ENCODE results near the gene GPC6. TPM values are rescaled to one million over a fixed set of nuclear protein-coding genes. Genes with fewer than 3 reads are reported as not detected.

Gene GPC6
- total and polyA plus RNA-seq, 9 of the 15 experiments (the other 6 are each of a cell fraction or from before 2014, with no cell fraction given) = under 0.01 to 0.20 (median 0.01) TPM; not detected in 4

DNA sequence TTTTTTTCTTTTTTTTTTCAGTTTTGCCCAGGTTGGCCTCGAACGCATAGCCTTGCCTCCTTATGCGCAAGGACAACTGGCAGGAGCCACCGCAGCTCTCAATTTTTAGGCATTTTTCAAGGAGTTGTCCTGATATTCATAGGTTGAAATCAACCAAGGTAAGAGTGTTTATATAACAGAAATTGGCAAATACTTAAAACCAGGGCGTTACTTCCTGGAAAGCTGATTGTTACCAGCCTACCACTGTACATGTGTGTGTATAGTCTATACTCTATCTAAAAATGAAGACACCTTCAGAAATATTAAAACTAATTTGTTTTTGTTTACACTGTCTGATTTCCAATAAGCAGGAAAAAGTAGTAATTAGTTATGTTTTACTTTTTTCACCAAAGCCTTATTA is 39.2 kb downstream of the GPC6 start (continued):
- TF ChIP-seq U2AF1 (optimal IDR thresholded peaks at IDR 0.05; ENCODE audit: low read depth, low read length) (no peak), ZHX1 (conservative IDR thresholded peaks at IDR 0.05; ENCODE audit: low read length) (no peak)

- POLR2A ChIA-PET = interaction anchor here (1.6 to 2.6 kb wide), 3 partner anchors 8 to 13 kb away, joined by 4 to 20 read pairs (median 4); no protein-coding TSS in a partner anchor
- no peaks in the 10 kb centered on the region for H3K79me2 ChIP-seq (ENCODE audit: control insufficient read depth, insufficient read depth, low read length)
Measured at GRCh38 chr13:93266681-93267080, 40.1 kb downstream of the GPC6 start.

More at GRCh38 chr13:93266681-93267080, 40.1 kb downstream of the GPC6 start:
- Histone ChIP-seq H3K9me1 (ENCODE audit: control insufficient read depth, insufficient read depth, low read length) (no peaks in the 10 kb centered on the region), H3K9me3 (replicated peaks; ENCODE audit: control insufficient read depth, insufficient read depth, low read depth, low read length) (no peaks in the 10 kb centered on the region), H2AFZ (ENCODE audit: low read depth, low read length) (no peak overlapping the region), H3K36me3 (ENCODE audit: control insufficient read depth, insufficient read depth, low read length) (no peaks in the 10 kb centered on the region), H4K20me1 (replicated peaks; ENCODE audit: control insufficient read depth, insufficient read depth, low read length) (no peaks in the 10 kb centered on the region), H3K27ac (ENCODE audit: extremely low read depth, low read depth, low read length) (no peak overlapping the region), H3K4me2 (ENCODE audit: insufficient read depth, low read length) (no peak overlapping the region), H3K9ac (ENCODE audit: insufficient read depth in 1 of 2, low read depth in 2 of 2, low read length in 2 of 2) (no peak overlapping the region), H3K27me3 (ENCODE audit: control insufficient read depth in 2 of 2, insufficient read depth in 2 of 2, low read length in 2 of 2) (no peaks in the 10 kb centered on the region), H3K4me3 (no peak overlapping the region), H3K4me1 (replicated peaks in 1 of 2; ENCODE audit: control insufficient read depth in 2 of 2, insufficient read depth in 2 of 2, low read length in 2 of 2) (no peaks in the 10 kb centered on the region; a peak in 1 of 5 replicates)
- in situ Hi-C loops (cut with MboI) = no loop called here
- no peak for DNase-seq (ENCODE audit: extremely low read depth in 1 of 4, low spot score in 3 of 4)
- CTCF ChIA-PET (ENCODE audit: low intra/inter-chr PET ratio) = no interaction called here
- no TSS peak for BruUV-seq (replicated peaks)
- TF ChIP-seq THRAP3 (IDR thresholded peaks at IDR 0.05; ENCODE audit: borderline replicate concordance) (no peak), ZNF445 (CRISPR knock-in tag; IDR thresholded peaks at IDR 0.05; ENCODE audit: low read depth) (no peak), ZBED1 (IDR thresholded peaks at IDR 0.05) (no peak), LEF1 (IDR thresholded peaks at IDR 0.05) (no peak), ZNF431 (CRISPR knock-in tag; IDR thresholded peaks at IDR 0.05) (no peak), ZNF12 (CRISPR knock-in tag; IDR thresholded peaks at IDR 0.05) (no peak), SMAD1 (IDR thresholded peaks at IDR 0.05; ENCODE audit: low read depth, low read length, partially characterized antibody) (no peak), TCFL5 (CRISPR knock-in tag; conservative IDR thresholded peaks at IDR 0.05) (no peak), MLLT1 (IDR thresholded peaks at IDR 0.05) (no peak), SLC30A9 (CRISPR knock-in tag; IDR thresholded peaks at IDR 0.05) (no peak)
- WGBS (ENCODE audit: insufficient coverage, low coverage, missing lambda C conversion rate) = 0% methylated on average over 1 of the region's 1 CpG
- intact Hi-C loops (cut with micrococcal nuclease) = no loop called here
- ATAC-seq = no peak
- FAIRE-seq = no peak
